GM23248 (cell line): Measurements from ENCODE around the gene CCL27. TPM values are rescaled to one million over a fixed set of nuclear protein-coding genes. Genes with fewer than 3 reads are reported as not detected.

Experiments
- DNase-seq: peaks from one replicate; pipeline ENCODE4 v3.0.0-alpha.2; 2015
- H2AFZ ChIP-seq: fragments of 200-600 bp; sonication (generic); 2 replicates; pipeline ENCODE4 v1.6.1; 2016; ENCODE audit warnings: antibody characterized with exemption
- H3F3A ChIP-seq: fragments of 200-600 bp; sonication (generic); 2 replicates; pipeline ENCODE4 v1.6.1; 2016; ENCODE audit warnings: mild to moderate bottlenecking, antibody characterized with exemption, mixed run types; ENCODE audit not compliant: insufficient read depth
- H3K27ac ChIP-seq: fragments of 200-600 bp; sonication (generic); 2 replicates; pipeline ENCODE4 v1.5.1; 2016; ENCODE audit warnings: mild to moderate bottlenecking
- H3K27me3 ChIP-seq: fragments of 200-600 bp; sonication (generic); replicated peaks from 2 replicates; pipeline ENCODE4 v1.6.1; 2016; ENCODE audit warnings: mild to moderate bottlenecking; ENCODE audit not compliant: insufficient read depth
- H3K36me3 ChIP-seq: fragments of 200-600 bp; sonication (generic); 2 replicates; pipeline ENCODE4 v1.6.1; 2016; ENCODE audit warnings: low read depth, mild to moderate bottlenecking
- H3K4me1 ChIP-seq: fragments of 200-600 bp; sonication (generic); 2 replicates; pipeline ENCODE4 v1.6.1; 2016; ENCODE audit warnings: mild to moderate bottlenecking; ENCODE audit not compliant: insufficient read depth
- H3K4me2 ChIP-seq: fragments of 200-600 bp; sonication (generic); one replicate; pipeline ENCODE4 v1.6.1; 2016; ENCODE audit warnings: mild to moderate bottlenecking; ENCODE audit not compliant: unreplicated experiment
- H3K4me3 ChIP-seq: fragments of 200-600 bp; sonication (generic); 2 replicates; pipeline ENCODE4 v1.5.1; 2016; ENCODE audit warnings: mild to moderate bottlenecking
- H3K79me2 ChIP-seq: fragments of 200-600 bp; sonication (generic); 2 replicates; pipeline ENCODE4 v1.6.1; 2016; ENCODE audit warnings: mild to moderate bottlenecking; ENCODE audit not compliant: insufficient read depth
- H3K9ac ChIP-seq: fragments of 200-600 bp; sonication (generic); 2 replicates; pipeline ENCODE4 v1.6.1; 2016; ENCODE audit warnings: mild to moderate bottlenecking
- H3K9me2 ChIP-seq: fragments of 200-600 bp; sonication (generic); 2 replicates; pipeline ENCODE4 v1.6.1; 2016; ENCODE audit warnings: mixed run types, mild to moderate bottlenecking, moderate library complexity; ENCODE audit not compliant: insufficient read depth
- H3K9me3 ChIP-seq: fragments of 200-600 bp; sonication (generic); one replicate; pipeline ENCODE4 v1.6.1; 2017; ENCODE audit warnings: low read depth
- H4K20me1 ChIP-seq: fragments of 200-600 bp; sonication (generic); 2 replicates; pipeline ENCODE4 v1.6.0; 2016; ENCODE audit not compliant: insufficient read depth
- EZH2 ChIP-seq: fragments of 200-600 bp; sonication (generic); IDR thresholded peaks from 2 replicates; pipeline ENCODE4 v1.6.1; 2018; ENCODE audit warnings: antibody characterized with exemption, mild to moderate bottlenecking; ENCODE audit not compliant: insufficient read depth, poor library complexity, severe bottlenecking
- EZH2phosphoT487 ChIP-seq: fragments of 200-600 bp; sonication (generic); IDR thresholded peaks from 2 replicates; pipeline ENCODE4 v1.6.1; 2018; ENCODE audit warnings: antibody characterized with exemption, moderate library complexity, mild to moderate bottlenecking, low read depth; ENCODE audit not compliant: insufficient read depth
- WGBS, 2 experiments: methylation state at CpG; one replicate each; pipeline ENCODE4 v1.1.6; 2015 to 2017; ENCODE audit warnings: low lambda C conversion rate in 2 of 2, low coverage in 1 of 2; ENCODE audit errors: missing lambda C conversion rate in 2 of 2; 5-methylcytosine and 5-hydroxymethylcytosine counted together
- in situ Hi-C: fragments of 300-500 bp; cut with MboI; formaldehyde crosslinking; loops from 2 replicates; pipeline ENCODE4 v1.15.0; 2020
- polyA plus RNA-seq: library from polyadenylated mRNA; unstranded; fragments of >200 nt; fragmentation: Nextera tagmentation; extraction: Ambion mirVana; gene quantifications from 2 replicates; pipeline ENCODE4 v1.2.1, GENCODE V29; 2016
- total RNA-seq: library from RNA; depleted of rRNA; stranded (reverse); fragments of >200 nt; shearing (Covaris generic); gene quantifications from 2 replicates; pipeline ENCODE4 v1.2.3, GENCODE V29; 2014; rRNA removed

CCL27 gene
- total RNA-seq: not detected in 2 replicates
- polyA plus RNA-seq: 0.48 and 0.50 TPM in 2 replicates

- Histone ChIP-seq H3K79me2 (peaks cover 18% of the 10 kb centered on the region), H3K9ac (no peak within 1 kb of the TSS), H3K9me2 (no peaks in the 10 kb centered on the region), H3K4me2 (no peak within 1 kb of the TSS), H3K9me3 (no peaks in the 10 kb centered on the region), H3K36me3 (no peaks in the 10 kb centered on the region), H3F3A (peaks cover 15% of the 10 kb centered on the region; the same call in 1 of the 2 replicates), H3K27me3 (no peaks in the 10 kb centered on the region), H4K20me1 (no peaks in the 10 kb centered on the region), H3K4me3 (no peak within 1 kb of the TSS), H2AFZ (no peak within 1 kb of the TSS), H3K4me1 (peaks cover 7% of the 10 kb centered on the region; the same call in 1 of the 2 replicates), H3K27ac (no peak within 1 kb of the TSS)
- no peak for TF ChIP-seq EZH2phosphoT487
- no peak for TF ChIP-seq EZH2
- in situ Hi-C loops: no loop called here
- DNase-seq: no peak
- 71 to 72% methylated on average over 4 of the region's 4 CpGs for WGBS, 2 experiments
Observed at GRCh38 chr9:34662526-34663302, at the start of gene CCL27. Gene CCL27 (minus strand): TSS chr9:34662657. CDS start chr9:34662633, 24 bp downstream.

DNA sequence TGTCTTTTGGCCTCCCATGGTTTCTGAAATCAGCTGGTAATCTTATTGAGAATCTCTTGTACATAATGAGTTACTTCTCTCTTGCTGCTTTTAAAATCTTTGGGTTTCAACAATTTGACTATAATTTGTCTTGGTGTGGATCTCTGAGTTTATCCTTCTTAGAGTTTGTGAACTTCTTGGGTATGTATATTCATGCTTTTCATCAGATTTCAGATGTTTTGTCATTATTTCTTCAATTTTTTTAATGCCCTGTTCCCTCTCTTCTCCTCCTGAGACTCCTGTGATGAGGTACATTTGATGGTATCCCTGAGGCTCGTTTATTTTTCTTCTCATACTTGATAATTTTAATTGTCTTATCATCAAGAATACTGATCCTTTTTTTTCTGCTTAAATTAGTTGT, 49.7 kb upstream of the CCL27 start:
- H3K9me2 ChIP-seq: no peaks in the 10 kb centered on the region
- 0 to 20% methylated on average over 1 of the region's 1 CpG for WGBS, 2 experiments
- H3K9me3 ChIP-seq: no peaks in the 10 kb centered on the region
- H3F3A ChIP-seq: no peaks in the 10 kb centered on the region
- H3K4me3 ChIP-seq: no peak overlapping the region
- peaks cover 4% of the 10 kb centered on the region; the same call in 1 of the 2 replicates for H3K27me3 ChIP-seq
- no peaks in the 10 kb centered on the region for H3K36me3 ChIP-seq
- in situ Hi-C loops: no loop called here
- no peaks in the 10 kb centered on the region for H4K20me1 ChIP-seq
- H3K4me1 ChIP-seq: no peaks in the 10 kb centered on the region
- H2AFZ ChIP-seq: no peak overlapping the region
- H3K79me2 ChIP-seq: no peaks in the 10 kb centered on the region
- DNase-seq: no peak
- H3K27ac ChIP-seq: no peak overlapping the region
- TF ChIP-seq EZH2phosphoT487 (no peak), EZH2 (no peak)
- no peak overlapping the region for H3K9ac ChIP-seq
- no peak overlapping the region for H3K4me2 ChIP-seq

DNA sequence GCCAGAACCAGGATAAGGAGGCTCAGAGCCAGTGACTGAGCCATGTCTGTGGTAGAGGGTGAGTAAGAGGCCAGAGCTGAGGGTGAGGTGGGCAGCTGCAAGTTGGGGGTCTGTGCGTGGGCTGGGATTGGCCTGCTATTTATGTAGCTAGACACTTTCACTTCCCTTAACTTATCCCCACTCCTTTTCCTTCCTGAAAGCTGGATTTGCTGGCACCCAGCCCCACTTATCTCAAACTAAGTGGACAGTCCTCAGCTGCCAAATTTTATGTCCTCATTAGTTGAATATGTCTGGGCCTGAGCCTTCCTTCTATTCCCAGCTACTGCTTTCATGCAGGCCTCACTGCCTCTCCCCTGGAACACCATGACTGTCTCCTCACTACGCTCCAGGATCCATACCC, 47.6 kb upstream of the CCL27 start, which contains the start of gene CCL21:
CCL21 (minus strand) TSS at position 114 of the 400 bp plus-strand sequence; CDS start at position 44, 70 bp downstream.
- Histone ChIP-seq H3K4me3 (no peak within 1 kb of the TSS), H3K9me3 (no peaks in the 10 kb centered on the region), H2AFZ (no peak within 1 kb of the TSS), H3K4me1 (no peaks in the 10 kb centered on the region), H3K27ac (no peak within 1 kb of the TSS), H3K4me2 (no peak within 1 kb of the TSS), H3K36me3 (no peaks in the 10 kb centered on the region), H3K27me3 (peaks cover 4% of the 10 kb centered on the region; the same call in 1 of the 2 replicates), H3K9me2 (no peaks in the 10 kb centered on the region), H4K20me1 (no peaks in the 10 kb centered on the region), H3F3A (no peaks in the 10 kb centered on the region), H3K79me2 (no peaks in the 10 kb centered on the region), H3K9ac (no peak within 1 kb of the TSS)
- TF ChIP-seq EZH2 (no peak), EZH2phosphoT487 (no peak)
- in situ Hi-C loops: no loop called here
- DNase-seq: no peak
- WGBS, 2 experiments: 78 to 89% methylated on average over 2 of the region's 2 CpGs

- Histone ChIP-seq H3K36me3 (no peaks in the 10 kb centered on the region), H3K4me2 (no peak overlapping the region), H3K4me1 (no peaks in the 10 kb centered on the region), H2AFZ (no peak overlapping the region), H3K27ac (no peak overlapping the region), H3K9me3 (no peaks in the 10 kb centered on the region), H3K9me2 (no peaks in the 10 kb centered on the region), H3F3A (no peaks in the 10 kb centered on the region), H4K20me1 (no peaks in the 10 kb centered on the region), H3K79me2 (no peaks in the 10 kb centered on the region), H3K4me3 (no peak overlapping the region), H3K9ac (no peak overlapping the region), H3K27me3 (peaks cover 4% of the 10 kb centered on the region; the same call in 1 of the 2 replicates)
- in situ Hi-C loops: no loop called here
- DNase-seq: no peak
- TF ChIP-seq EZH2phosphoT487 (no peak), EZH2 (no peak)
- 86 to 91% methylated on average over 9 of the region's 9 CpGs for WGBS, 2 experiments
Observed at GRCh38 chr9:34709196-34709978, 46.9 kb upstream of the CCL27 start.
